ENCODE measurements around the gene CMAS.
"Not testable (repeated sequence)": the region's sequence is repeated elsewhere in the genome, so short reads cannot be mapped to it uniquely, and the experiment has no call there.

Gene CMAS

GRCh38 chr12:22046090-22046967 lies at the start of gene CMAS:
CMAS (plus strand) TSS chr12:22046218; CDS start chr12:22046304, 86 bp downstream.
- DNase-seq = peak; percentile 78

- no peak for DNase-seq
Measured at GRCh38 chr12:21998295-21998694, 47.7 kb upstream of the CMAS start.

GRCh38 chr12:21998782-21999181 lies 47.2 kb upstream of the CMAS start:
- no peak for DNase-seq

- DNase-seq = no peak
Measured at GRCh38 chr12:22002430-22002829, 43.6 kb upstream of the CMAS start.

- DNase-seq = not testable (repeated sequence)
Measured at GRCh38 chr12:22007794-22008193, 38.2 kb upstream of the CMAS start.

- no peak for DNase-seq
Measured at GRCh38 chr12:22008196-22008595, 37.8 kb upstream of the CMAS start.

- DNase-seq = no peak
Measured at GRCh38 chr12:22014041-22014782, 31.8 kb upstream of the CMAS start.

GRCh38 chr12:22014783-22015144 lies 31.3 kb upstream of the CMAS start:
- DNase-seq = no peak

- DNase-seq = no peak
Measured at GRCh38 chr12:22016982-22017381, 29.0 kb upstream of the CMAS start.

GRCh38 chr12:22018860-22019259 lies 27.2 kb upstream of the CMAS start:
- no peak for DNase-seq

GRCh38 chr12:22023489-22023888 lies 22.5 kb upstream of the CMAS start:
- DNase-seq = not testable (repeated sequence)

GRCh38 chr12:22029491-22029890 lies 16.5 kb upstream of the CMAS start:
- DNase-seq = no peak

GRCh38 chr12:22029991-22030390 lies 16.0 kb upstream of the CMAS start:
- DNase-seq = no peak

- no peak for DNase-seq
Measured at GRCh38 chr12:22032732-22033131, 13.3 kb upstream of the CMAS start.

GRCh38 chr12:22034709-22035506 lies 11.1 kb upstream of the CMAS start:
- DNase-seq = no peak

GRCh38 chr12:22037947-22038346 lies 8.1 kb upstream of the CMAS start:
- no peak for DNase-seq

- DNase-seq = no peak
Measured at GRCh38 chr12:22038734-22039133, 7.3 kb upstream of the CMAS start.

GRCh38 chr12:22039361-22039760 lies 6.7 kb upstream of the CMAS start:
- no peak for DNase-seq

GRCh38 chr12:22042976-22043669 lies 2.9 kb upstream of the CMAS start:
- DNase-seq = no peak

GRCh38 chr12:22043943-22044342 lies 2.1 kb upstream of the CMAS start:
- no peak for DNase-seq

GRCh38 chr12:22044391-22044790 lies 1.6 kb upstream of the CMAS start:
- no peak for DNase-seq

GRCh38 chr12:22046968-22047390 lies 961 bp downstream of the CMAS start:
- DNase-seq = no peak

GRCh38 chr12:22047494-22047893 lies 1.5 kb downstream of the CMAS start:
- no peak for DNase-seq
